GM12891 (cell line): ENCODE results near the gene VPS13C.

ENCODE experiments used
- PAX5 ChIP-seq: IDR thresholded peaks from 2 replicates; pipeline ENCODE4 v1.6.1; 2011; ENCODE audit warnings: low read length, moderate library complexity, mild to moderate bottlenecking; ENCODE audit not compliant: insufficient read depth, severe bottlenecking
- POLR2A ChIP-seq: IDR thresholded peaks from 2 replicates; pipeline ENCODE4 v1.6.1; 2011; ENCODE audit warnings: low read depth, low read length, control low read depth
- POLR2AphosphoS5 ChIP-seq: IDR thresholded peaks from 2 replicates; pipeline ENCODE4 v1.6.1; 2011; ENCODE audit warnings: low read depth, low read length, control low read depth
- SPI1 ChIP-seq: IDR thresholded peaks from 2 replicates; pipeline ENCODE4 v1.6.1; 2011; ENCODE audit warnings: low read depth, low read length, control low read depth
- TAF1 ChIP-seq: IDR thresholded peaks from 2 replicates; pipeline ENCODE4 v1.6.1; 2011; ENCODE audit warnings: low read depth, low read length, control low read depth

GRCh38 chr15:61820212-61820611 lies 240.0 kb downstream of the VPS13C start:
- TF ChIP-seq POLR2A = no peak
- TF ChIP-seq PAX5 = no peak
- TF ChIP-seq TAF1 = no peak
- no peak for TF ChIP-seq SPI1
- no peak for TF ChIP-seq POLR2AphosphoS5
